HEK293 (cell line): ENCODE measurements around the gene SNAPC4.
"Not testable (repeated sequence)": the region's sequence is repeated elsewhere in the genome, so short reads cannot be mapped to it uniquely, and the experiment has no call there.

Experiments used
- CTCF ChIA-PET: fragments of 350-600 bp; formaldehyde crosslinking; extraction: SDS; loops from one replicate; lab custom pipeline; 2021; ENCODE audit warnings: antibody characterized with exemption; lab: Yijun Ruan, JAX
- POLR2A ChIA-PET: fragments of 300-600 bp; formaldehyde crosslinking; extraction: SDS; loops from one replicate; lab custom pipeline; 2020; ENCODE audit warnings: antibody characterized with exemption, inconsistent platforms; lab: Yijun Ruan, JAX
- H3K27ac ChIP-seq: fragments of 200-500 bp; sonication (Bioruptor generic); 2 replicates; pipeline ENCODE4 v1.5.1; 2014; ENCODE audit warnings: low read depth, low read length, control low read depth, inconsistent platforms; ENCODE audit errors: extremely low read depth
- H3K36me3 ChIP-seq, 2 experiments: fragments of 200-500 bp in 1 of 2; sonication (Bioruptor generic) in 1 of 2; 1 replicate in 1 of 2; 2 replicates in 1 of 2; pipeline ENCODE4 v1.5.1; 2014 to 2017; ENCODE audit warnings: inconsistent platforms in 2 of 2, low read length in 2 of 2; ENCODE audit not compliant: control insufficient read depth in 2 of 2, insufficient read depth in 1 of 2
- H3K4me1 ChIP-seq: fragments of 200-500 bp; sonication (Bioruptor generic); 2 replicates; pipeline ENCODE4 v1.5.1; 2014; ENCODE audit warnings: mild to moderate bottlenecking, low read length, inconsistent platforms; ENCODE audit not compliant: control insufficient read depth, insufficient read depth
- H3K4me3 ChIP-seq: 2 replicates; pipeline ENCODE4 v1.5.1; 2011; ENCODE audit warnings: low read depth, mild to moderate bottlenecking, control low read depth, low read length, moderate library complexity
- H3K9me3 ChIP-seq: fragments of 200-500 bp; sonication (Bioruptor generic); 2 replicates; pipeline ENCODE4 v1.5.1; 2014; ENCODE audit warnings: low read depth, low read length, inconsistent platforms; ENCODE audit not compliant: control insufficient read depth, insufficient read depth
- EGR2 ChIP-seq: fragments of 450-650 bp; formaldehyde crosslinking; IDR thresholded peaks from 2 replicates; pipeline ENCODE4 v1.5.1; 2016; ENCODE audit warnings: low read depth, missing biosample characterization, missing genetic modification characterization
- SP7 ChIP-seq: fragments of 450-650 bp; formaldehyde crosslinking; IDR thresholded peaks from 2 replicates; pipeline ENCODE4 v1.5.1; 2016; ENCODE audit warnings: missing biosample characterization, missing genetic modification characterization
- TRIM28 ChIP-seq: IDR thresholded peaks from 2 replicates; pipeline ENCODE4 v1.6.1; 2011; ENCODE audit warnings: low read length, control low read depth, borderline replicate concordance
- ZNF10 ChIP-seq: fragments of 450-650 bp; formaldehyde crosslinking; IDR thresholded peaks from 2 replicates; pipeline ENCODE4 v1.5.1; 2017; ENCODE audit warnings: missing biosample characterization, missing genetic modification characterization
- ZNF140 ChIP-seq: fragments of 450-650 bp; formaldehyde crosslinking; IDR thresholded peaks from 2 replicates; pipeline ENCODE4 v1.5.1; 2016; ENCODE audit warnings: missing biosample characterization, missing genetic modification characterization
- ZNF350 ChIP-seq: fragments of 450-650 bp; formaldehyde crosslinking; IDR thresholded peaks from 2 replicates; pipeline ENCODE4 v1.5.0; 2017; ENCODE audit warnings: missing biosample characterization, mild to moderate bottlenecking, missing genetic modification characterization
- ZNF521 ChIP-seq: fragments of 450-650 bp; formaldehyde crosslinking; IDR thresholded peaks from 2 replicates; pipeline ENCODE4 v1.5.1; 2017; ENCODE audit warnings: missing biosample characterization, mild to moderate bottlenecking, missing genetic modification characterization
- ZNF610 ChIP-seq: fragments of 450-650 bp; formaldehyde crosslinking; IDR thresholded peaks from 2 replicates; pipeline ENCODE4 v1.5.1; 2016; ENCODE audit warnings: missing biosample characterization, missing genetic modification characterization, borderline replicate concordance
- ZNF664 ChIP-seq: fragments of 450-650 bp; formaldehyde crosslinking; IDR thresholded peaks from 2 replicates; pipeline ENCODE4 v1.5.1; 2016; ENCODE audit warnings: missing biosample characterization, missing genetic modification characterization
- TF ChIP-seq, protein P1 (sequence below): fragments of 450-650 bp; formaldehyde crosslinking; IDR thresholded peaks from 2 replicates; pipeline ENCODE4 v1.5.1; 2016; ENCODE audit warnings: missing biosample characterization, missing genetic modification characterization
- TF ChIP-seq, protein P2 (sequence below): fragments of 450-650 bp; formaldehyde crosslinking; IDR thresholded peaks from 2 replicates; pipeline ENCODE4 v1.5.1; 2016; ENCODE audit warnings: missing biosample characterization, missing genetic modification characterization

The SNAPC4 gene

DNA sequence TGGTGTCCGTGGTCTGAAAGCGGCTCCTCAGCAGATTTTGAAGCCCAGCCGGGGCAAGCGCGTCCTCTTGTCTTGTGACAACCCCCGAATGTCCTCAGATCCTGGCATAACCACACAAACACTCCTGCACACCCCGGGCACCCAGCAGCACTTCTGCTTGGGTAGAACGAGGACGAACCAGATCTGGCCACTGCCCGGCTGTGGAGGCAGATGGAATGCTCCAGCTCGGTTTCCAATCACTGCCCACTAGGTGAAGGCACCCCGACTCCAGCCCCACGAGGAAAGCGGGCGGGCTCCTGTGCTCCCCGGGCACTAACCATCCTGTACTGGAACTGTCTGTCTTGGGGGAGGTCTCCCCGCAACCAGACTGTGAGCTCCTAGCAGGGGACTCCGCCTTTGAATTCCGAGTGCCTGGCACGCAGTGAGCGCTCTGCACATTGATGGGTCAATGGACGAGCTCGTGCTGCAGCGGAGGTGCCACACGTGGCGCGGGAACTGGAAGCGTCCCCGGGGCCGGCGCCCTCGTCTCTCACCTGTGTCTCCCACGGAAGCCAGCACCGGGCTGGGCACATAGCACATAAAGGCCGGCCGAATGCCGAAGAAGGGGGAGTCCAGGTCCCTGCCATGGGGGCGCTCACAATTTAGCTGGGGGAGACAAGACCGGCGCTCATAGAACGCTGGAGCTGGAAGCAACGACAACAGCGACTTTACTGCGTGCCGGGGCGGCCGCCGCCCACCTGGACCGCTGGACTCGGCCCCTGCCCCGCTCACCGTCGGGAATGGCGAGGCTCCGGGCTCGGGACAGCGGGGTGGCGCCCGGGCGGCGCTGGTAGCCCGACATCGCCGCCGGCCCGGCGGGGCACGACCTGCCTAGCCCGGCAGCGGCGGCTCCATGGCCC lies 9.8 kb upstream of the SNAPC4 start (continued):
- TF ChIP-seq, protein P1, sequence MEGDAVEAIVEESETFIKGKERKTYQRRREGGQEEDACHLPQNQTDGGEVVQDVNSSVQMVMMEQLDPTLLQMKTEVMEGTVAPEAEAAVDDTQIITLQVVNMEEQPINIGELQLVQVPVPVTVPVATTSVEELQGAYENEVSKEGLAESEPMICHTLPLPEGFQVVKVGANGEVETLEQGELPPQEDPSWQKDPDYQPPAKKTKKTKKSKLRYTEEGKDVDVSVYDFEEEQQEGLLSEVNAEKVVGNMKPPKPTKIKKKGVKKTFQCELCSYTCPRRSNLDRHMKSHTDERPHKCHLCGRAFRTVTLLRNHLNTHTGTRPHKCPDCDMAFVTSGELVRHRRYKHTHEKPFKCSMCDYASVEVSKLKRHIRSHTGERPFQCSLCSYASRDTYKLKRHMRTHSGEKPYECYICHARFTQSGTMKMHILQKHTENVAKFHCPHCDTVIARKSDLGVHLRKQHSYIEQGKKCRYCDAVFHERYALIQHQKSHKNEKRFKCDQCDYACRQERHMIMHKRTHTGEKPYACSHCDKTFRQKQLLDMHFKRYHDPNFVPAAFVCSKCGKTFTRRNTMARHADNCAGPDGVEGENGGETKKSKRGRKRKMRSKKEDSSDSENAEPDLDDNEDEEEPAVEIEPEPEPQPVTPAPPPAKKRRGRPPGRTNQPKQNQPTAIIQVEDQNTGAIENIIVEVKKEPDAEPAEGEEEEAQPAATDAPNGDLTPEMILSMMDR (tag by site-specific recombination), result no peak
- TF ChIP-seq TRIM28 (no peak), ZNF10 (tag by site-specific recombination) (0 out of 2 replicates have a peak, but pooled peaks have one; percentile 16), ZNF140 (tag by site-specific recombination) (no peak), ZNF350 (tag by site-specific recombination) (no peak), ZNF610 (tag by site-specific recombination) (no peak), SP7 (tag by site-specific recombination) (no peak)

DNA sequence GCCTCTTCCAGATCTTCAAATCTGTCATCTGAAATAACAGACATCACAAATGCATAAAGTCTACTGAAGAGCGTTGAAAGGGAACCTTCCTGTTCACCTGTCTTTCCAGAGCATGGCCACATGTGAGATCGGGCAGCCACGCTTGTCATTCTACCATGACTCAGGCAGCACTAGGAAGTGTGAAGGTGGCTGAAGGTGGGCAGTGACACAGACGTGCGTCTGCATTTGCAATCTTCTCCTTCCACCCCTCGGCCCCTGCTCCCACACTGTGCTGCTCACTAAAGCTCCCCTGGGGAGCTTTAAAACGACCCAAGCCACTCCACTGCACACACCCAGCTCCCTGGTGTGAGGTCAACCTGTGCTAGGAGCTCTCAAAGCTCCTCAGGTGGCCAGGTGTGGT lies 7.9 kb upstream of the SNAPC4 start:
- Histone ChIP-seq H3K9me3 (no peaks in the 10 kb centered on the region), H3K4me3 (no peak overlapping the region)
- CTCF ChIA-PET, result interaction anchor here (0.6 to 2.6 kb wide), 5 partner anchors 7 to 621 kb away, joined by 3 to 28 read pairs (median 4); no protein-coding TSS in a partner anchor
- no peak for TF ChIP-seq ZNF521
- peak; percentile 64 for TF ChIP-seq EGR2 (tag by site-specific recombination)
- TF ChIP-seq, all 188 proteins: peak for 1
- POLR2A ChIA-PET, result interaction anchor here (0.7 to 2.8 kb wide), 3 partner anchors 44 to 63 kb away, joined by 3 to 13 read pairs (median 5); no protein-coding TSS in a partner anchor
- no peak overlapping the region for H3K27ac ChIP-seq
- H3K4me1 ChIP-seq, result peaks cover 11% of the 10 kb centered on the region
- H3K36me3 ChIP-seq, result peaks cover 10 to 63% of the 10 kb centered on the region in 2 experiments; a peak in 2 of 3 replicates

DNA sequence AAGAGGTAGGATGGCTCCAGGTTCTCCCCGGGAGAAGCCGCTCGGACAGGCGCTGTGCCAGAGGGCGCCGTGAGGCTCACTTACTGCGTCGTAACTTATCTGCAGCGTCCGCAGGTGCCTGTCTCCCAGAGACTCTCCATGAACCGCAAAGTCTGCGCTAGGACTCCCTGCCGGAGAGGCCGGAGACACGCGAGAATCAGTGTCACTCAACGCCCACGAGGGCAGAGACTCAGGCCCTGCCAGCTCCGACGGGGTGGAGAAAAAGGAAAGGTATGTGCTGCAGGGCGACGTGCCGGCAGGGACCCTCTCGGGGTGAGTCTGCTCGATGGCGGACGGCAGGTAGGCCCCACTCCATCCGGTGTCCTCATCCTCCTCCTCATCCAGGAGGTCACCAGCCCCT lies 7.1 kb upstream of the SNAPC4 start:
- H3K27ac ChIP-seq, H3K4me3 ChIP-seq, CTCF ChIA-PET, H3K9me3 ChIP-seq, H3K4me1 ChIP-seq: not testable (repeated sequence)
- peaks cover 10 to 62% of the 10 kb centered on the region in 2 experiments; a peak in 2 of 3 replicates for H3K36me3 ChIP-seq
- POLR2A ChIA-PET, result interaction anchor here (0.5 to 1.0 kb wide), 3 partner anchors 13 to 44 kb away, joined by 3 to 7 read pairs (median 5); no protein-coding TSS in a partner anchor

DNA sequence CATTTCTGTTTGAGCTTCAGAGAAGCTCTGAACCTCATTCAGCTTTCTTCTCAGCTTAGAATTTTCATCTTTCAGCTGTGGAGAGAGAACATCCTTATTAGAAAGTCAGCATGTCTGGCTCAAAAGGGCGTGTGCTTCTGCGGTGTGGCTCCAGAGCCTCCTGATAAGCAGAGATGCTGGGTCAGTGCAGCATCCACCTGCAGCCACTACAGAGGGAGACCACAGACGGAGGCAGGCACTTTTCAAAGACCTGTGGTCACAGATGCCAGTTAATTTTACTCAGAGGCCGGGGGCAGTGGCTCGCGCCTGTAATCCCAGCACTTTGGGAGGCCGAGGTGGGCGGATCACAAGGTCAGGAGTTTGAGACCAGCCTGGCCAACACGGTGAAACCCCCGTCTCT lies 5.9 kb upstream of the SNAPC4 start:
- H3K4me1 ChIP-seq, H3K9me3 ChIP-seq, CTCF ChIA-PET, H3K4me3 ChIP-seq, H3K27ac ChIP-seq: not testable (repeated sequence)
- TF ChIP-seq EGR2 (tag by site-specific recombination), result peak; percentile 57; the same call in 1 of the 2 replicates
- POLR2A ChIA-PET, result interaction anchor here (0.6 to 1.0 kb wide), 3 partner anchors 19 to 266 kb away, joined by 3 to 7 read pairs (median 3); no protein-coding TSS in a partner anchor
- peaks cover 10 to 68% of the 10 kb centered on the region in 2 experiments; a peak in 2 of 3 replicates for H3K36me3 ChIP-seq

DNA sequence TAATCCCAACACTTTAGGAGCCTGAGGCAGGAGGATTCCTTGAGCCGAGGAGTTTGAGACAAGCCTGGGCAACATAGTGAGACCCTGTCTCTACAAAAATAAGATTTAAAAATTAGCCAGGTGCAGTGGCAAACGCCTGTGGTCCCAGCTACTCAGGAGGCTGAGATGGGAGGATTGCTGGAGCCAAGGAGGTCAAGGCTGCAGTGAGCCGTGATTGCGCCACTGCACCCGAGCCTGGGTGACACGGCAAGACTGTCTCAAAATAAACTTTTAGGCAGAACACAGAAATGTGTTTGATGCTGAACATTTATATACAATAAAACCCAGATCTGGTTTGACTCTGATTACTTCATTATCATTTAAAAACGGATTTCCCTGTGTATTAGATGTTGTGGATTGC lies 5.5 kb upstream of the SNAPC4 start:
- Histone ChIP-seq H3K9me3 (no peaks in the 10 kb centered on the region), H3K27ac (no peak overlapping the region), H3K36me3 (peaks cover 10 to 68% of the 10 kb centered on the region in 2 experiments; a peak in 2 of 3 replicates), H3K4me3 (no peak overlapping the region), H3K4me1 (no peaks in the 10 kb centered on the region)
- ChIA-PET POLR2A (interaction anchor here (0.6 kb wide), 1 partner anchor 266 kb away, joined by 3 read pairs; no protein-coding TSS in a partner anchor), CTCF (no interaction called here)
- no peak for TF ChIP-seq ZNF664 (tag by site-specific recombination)
- TF ChIP-seq ZNF350 (tag by site-specific recombination), result no peak
- TF ChIP-seq, protein P2, sequence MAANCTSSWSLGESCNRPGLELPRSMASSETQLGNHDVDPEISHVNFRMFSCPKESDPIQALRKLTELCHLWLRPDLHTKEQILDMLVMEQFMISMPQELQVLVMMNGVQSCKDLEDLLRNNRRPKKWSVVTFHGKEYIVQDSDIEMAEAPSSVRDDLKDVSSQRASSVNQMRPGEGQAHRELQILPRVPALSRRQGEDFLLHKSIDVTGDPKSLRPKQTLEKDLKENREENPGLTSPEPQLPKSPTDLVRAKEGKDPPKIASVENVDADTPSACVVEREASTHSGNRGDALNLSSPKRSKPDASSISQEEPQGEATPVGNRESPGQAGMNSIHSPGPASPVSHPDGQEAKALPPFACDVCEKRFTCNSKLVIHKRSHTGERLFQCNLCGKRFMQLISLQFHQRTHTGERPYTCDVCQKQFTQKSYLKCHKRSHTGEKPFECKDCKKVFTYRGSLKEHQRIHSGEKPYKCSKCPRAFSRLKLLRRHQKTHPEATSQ (tag by site-specific recombination), result no peak
